Measurements from ENCODE around the gene SLC34A3.

The SLC34A3 gene

DNA sequence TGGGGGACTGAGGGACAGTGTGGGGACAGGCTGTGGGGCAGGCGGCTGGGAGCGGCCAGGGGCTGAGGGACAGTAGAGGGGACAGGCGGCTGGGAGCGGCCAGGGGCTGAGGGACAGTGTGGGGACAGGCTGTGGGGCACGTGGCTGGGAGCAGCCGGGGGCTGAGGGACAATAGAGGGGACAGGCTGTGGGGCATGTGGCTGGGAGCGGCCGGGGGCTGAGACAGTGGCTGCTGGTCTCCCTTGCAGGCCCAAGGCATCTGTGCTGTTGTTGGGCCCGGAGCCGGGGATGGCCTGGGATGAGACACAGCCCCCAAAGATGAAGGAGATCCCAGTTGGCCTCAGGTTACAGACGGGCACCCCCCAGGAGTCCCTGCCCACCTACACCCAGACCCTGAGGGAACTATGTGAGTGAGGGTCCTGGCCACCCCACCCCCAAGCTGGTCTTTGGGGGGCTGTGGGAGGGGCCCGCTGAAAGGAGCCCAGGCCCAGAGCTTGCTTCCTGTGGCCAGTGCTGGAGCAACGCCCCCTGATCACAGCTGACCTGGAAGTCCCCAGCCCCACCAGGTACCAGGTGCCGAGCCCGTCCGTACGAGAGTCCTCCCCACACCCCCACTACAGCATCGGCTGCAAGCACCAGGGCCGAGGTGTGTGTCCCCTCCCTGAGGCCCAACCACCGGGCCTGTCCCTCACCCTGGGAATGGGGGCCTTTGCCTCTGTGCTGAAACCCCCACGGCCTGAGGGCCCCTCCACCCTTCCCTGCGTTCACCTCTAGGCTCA, 21.0 kb downstream of the SLC34A3 start:
- no peak for DNase-seq
- TF ChIP-seq, protein P1, sequence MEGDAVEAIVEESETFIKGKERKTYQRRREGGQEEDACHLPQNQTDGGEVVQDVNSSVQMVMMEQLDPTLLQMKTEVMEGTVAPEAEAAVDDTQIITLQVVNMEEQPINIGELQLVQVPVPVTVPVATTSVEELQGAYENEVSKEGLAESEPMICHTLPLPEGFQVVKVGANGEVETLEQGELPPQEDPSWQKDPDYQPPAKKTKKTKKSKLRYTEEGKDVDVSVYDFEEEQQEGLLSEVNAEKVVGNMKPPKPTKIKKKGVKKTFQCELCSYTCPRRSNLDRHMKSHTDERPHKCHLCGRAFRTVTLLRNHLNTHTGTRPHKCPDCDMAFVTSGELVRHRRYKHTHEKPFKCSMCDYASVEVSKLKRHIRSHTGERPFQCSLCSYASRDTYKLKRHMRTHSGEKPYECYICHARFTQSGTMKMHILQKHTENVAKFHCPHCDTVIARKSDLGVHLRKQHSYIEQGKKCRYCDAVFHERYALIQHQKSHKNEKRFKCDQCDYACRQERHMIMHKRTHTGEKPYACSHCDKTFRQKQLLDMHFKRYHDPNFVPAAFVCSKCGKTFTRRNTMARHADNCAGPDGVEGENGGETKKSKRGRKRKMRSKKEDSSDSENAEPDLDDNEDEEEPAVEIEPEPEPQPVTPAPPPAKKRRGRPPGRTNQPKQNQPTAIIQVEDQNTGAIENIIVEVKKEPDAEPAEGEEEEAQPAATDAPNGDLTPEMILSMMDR (IDR thresholded peaks at IDR 0.05; ENCODE audit: low read depth, low read length) = no peak
- Histone ChIP-seq H3K9me3 (no peaks in the 10 kb centered on the region), H3K27me3 (no peaks in the 10 kb centered on the region), H3K36me3 (peaks cover 6% of the 10 kb centered on the region), H3K4me1 (peaks cover 4% of the 10 kb centered on the region), H3K4me3 (ENCODE audit: low read depth, low read length) (no peak overlapping the region)

DNA sequence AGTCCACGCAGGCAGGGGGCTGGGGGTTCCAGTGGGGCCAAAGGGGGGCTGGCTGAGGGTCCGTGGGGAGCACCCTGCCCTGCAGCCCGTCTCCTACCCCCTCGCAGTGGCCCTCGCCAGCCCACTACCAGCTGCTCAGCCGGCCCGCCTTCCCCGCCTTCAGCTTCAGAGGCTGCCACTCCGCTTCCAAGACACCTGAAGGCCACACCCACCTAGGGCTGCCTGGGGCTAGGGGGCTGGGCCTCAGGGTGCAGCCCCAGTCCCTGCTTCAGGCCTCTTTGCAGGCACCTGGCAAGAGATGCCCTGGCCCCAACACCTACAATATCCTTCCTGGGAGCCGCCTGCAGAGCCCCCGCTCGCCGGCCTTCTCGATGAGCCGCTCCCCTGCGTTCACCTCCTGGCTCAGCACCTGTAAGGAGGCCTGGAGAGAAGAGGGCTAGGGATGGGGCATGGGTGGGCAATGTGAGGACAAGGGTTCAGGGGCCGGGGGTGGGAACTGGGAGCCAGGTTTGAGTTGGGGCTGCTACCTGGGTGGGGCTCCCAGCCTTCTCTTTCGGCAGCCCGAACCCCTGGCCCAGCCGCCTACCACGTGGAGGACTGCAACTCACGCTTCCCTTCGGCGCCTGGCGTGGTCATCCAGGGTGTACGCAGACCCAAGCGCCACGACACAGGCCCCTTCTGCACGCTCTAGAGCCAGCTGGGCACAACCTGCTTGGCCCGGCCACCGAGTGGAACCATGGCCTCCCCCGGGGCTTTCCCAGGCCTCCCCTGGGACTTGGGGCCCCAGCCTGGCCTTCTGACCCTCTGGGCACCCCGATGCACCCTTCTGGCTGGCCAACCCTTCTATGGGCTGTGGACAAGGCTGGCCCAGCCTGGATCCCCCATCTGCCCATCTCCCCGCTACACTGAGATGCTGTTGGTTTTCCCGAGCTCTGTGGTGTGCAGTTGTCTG, 22.1 kb downstream of the SLC34A3 start:
- H3K36me3 ChIP-seq = peaks cover 10% of the 10 kb centered on the region
- TF ChIP-seq, protein P1 (IDR thresholded peaks at IDR 0.05; ENCODE audit: low read depth, low read length) = no peak
- H3K4me1 ChIP-seq = peaks cover 4% of the 10 kb centered on the region
- no peak overlapping the region for H3K4me3 ChIP-seq (ENCODE audit: low read depth, low read length)
- DNase-seq = no peak
- no peaks in the 10 kb centered on the region for H3K9me3 ChIP-seq
- no peaks in the 10 kb centered on the region for H3K27me3 ChIP-seq

DNA sequence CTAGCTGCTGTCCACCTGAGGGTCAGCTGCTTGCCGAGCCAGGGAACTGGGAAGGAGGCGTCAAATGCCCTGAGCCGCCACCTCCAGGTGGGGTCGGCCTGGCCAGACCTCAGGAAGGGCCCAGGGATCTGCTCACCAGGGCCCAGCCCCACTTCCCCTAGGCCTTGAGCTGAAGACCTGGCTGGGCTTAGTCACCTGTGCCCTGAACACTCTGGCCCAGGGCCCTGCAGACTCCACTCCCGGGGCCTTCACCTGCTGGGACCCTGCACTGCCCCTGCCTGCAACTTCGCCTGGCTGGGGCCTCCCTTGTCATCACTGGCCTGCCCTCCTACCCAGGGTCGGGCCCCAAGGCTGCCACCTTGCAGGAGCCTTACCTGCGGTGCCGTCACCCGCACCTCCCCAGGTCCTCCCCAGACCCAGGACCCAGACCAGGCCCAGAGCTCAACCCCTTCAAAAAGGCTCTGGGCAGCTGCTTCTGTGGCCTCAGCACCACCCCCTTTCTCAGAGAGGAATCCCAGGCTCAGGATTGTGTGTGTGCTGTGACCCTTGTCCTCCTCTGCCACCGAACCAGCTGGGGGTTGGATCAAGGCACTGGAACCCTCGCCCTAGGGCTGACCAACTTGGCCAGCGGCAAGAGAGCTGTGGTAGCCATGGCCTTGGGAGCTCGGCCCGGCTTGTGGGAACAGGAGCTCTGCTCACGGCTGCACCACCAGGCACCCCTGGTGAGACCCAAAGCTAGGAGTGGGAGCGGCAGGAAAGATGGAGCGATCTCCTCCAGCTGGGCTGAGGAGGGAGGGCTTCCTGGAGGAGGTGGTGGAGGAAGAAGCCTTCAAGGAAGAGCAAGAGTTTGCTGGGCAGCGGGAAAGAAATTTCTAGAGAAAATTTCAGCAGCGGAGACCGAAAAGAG, 23.3 kb downstream of the SLC34A3 start:
- Histone ChIP-seq H3K4me1 (peaks cover 4% of the 10 kb centered on the region), H3K9me3 (no peaks in the 10 kb centered on the region), H3K4me3 (ENCODE audit: low read depth, low read length) (peak overlapping the region; percentile 75), H3K27me3 (no peaks in the 10 kb centered on the region), H3K36me3 (peaks cover 15% of the 10 kb centered on the region)
- DNase-seq = no peak
- TF ChIP-seq, protein P1 (IDR thresholded peaks at IDR 0.05; ENCODE audit: low read depth, low read length) = no peak

DNA sequence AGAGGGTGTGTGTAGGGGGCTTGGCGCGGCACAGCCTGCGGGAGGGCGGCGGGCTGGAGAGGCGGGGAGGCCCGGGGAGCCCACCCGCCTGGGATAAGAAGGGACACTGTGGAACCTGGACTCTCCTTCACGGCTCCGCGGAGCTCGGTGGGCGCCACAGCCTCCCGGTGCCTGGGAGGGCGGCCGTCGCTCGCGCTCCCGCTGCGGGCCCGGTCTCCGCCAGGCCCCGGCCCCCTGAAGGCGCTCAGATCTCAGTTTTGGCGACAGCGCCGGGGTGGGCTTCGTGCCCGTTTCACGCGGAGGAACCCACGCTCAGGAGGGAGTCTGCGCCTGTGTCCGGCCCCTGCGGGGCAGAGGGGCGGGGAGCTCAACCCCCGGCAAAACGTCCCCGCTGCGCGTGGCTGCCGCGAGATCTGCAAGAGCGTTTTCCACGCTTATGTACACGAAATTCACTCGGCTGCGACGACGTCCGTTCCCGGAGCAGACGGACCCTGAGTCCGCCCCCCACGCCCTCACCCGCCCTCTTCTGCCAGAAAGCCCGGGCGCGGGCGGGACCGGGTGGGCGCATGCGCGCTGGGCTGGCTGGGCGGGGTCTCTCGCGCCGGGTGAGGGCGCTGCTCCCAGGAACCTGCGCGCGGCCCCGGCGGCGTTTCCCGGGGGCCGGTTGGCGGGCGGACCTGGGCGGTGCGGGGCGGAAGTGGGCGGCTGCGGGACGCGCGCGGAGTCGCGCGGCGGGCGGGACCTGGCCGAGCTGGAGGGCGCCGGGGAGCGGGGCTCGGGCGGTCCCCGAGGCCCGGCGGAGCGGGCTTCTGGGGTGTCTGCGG, 24.1 kb downstream of the SLC34A3 start, which contains the start of gene NELFB:
Gene NELFB, plus strand, starts transcription at position 704 of the 824 bp plus-strand sequence.
- peak within 1 kb of the TSS; percentile 93 for H3K4me3 ChIP-seq (ENCODE audit: low read depth, low read length)
- no peaks in the 10 kb centered on the region for H3K27me3 ChIP-seq
- peaks cover 4% of the 10 kb centered on the region for H3K4me1 ChIP-seq
- DNase-seq = peak; percentile 97
- peaks cover 19% of the 10 kb centered on the region for H3K36me3 ChIP-seq
- TF ChIP-seq, protein P1 (IDR thresholded peaks at IDR 0.05; ENCODE audit: low read depth, low read length) = no peak
- H3K9me3 ChIP-seq = no peaks in the 10 kb centered on the region

DNA sequence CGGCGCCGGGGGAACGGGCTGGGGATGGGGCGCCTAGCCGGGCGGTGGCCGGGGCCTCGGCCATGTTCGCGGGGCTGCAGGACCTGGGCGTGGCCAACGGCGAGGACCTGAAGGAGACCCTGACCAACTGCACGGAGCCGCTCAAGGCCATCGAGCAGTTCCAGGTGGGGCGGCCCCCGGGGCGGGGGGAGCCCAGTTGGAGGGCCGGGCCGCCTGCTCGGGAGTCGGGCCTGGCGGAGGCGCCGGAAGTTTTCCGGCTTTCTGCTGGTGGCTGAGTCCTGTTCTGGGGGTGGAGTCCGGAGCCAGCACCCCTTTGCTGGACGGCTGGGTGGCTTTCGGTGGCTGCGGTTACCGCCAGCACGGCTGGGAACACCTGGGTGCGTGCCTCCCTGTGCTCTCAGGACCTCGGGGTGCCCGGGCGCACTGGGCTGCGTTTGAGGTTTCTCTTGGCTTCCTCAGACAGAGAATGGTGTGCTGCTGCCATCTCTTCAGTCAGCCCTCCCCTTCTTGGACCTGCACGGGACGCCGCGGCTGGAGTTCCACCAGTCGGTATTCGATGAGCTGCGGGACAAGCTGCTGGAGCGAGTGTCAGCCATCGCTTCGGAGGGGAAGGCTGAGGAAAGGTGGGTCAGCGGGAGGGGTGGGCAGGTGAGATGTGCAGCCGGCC, 24.9 kb downstream of the SLC34A3 start:
- Histone ChIP-seq H3K36me3 (peaks cover 19% of the 10 kb centered on the region), H3K4me3 (ENCODE audit: low read depth, low read length) (peak overlapping the region; percentile 93), H3K4me1 (peaks cover 4% of the 10 kb centered on the region), H3K9me3 (no peaks in the 10 kb centered on the region), H3K27me3 (no peaks in the 10 kb centered on the region)
- no peak for DNase-seq
- TF ChIP-seq, protein P1 (IDR thresholded peaks at IDR 0.05; ENCODE audit: low read depth, low read length) = no peak
